Erythroblast (primary cell): Measurements from ENCODE around the gene CENPS.
"Not testable (repeated sequence)": the region's sequence is repeated elsewhere in the genome, so short reads cannot be mapped to it uniquely, and the experiment has no call there.

Source experiments
- GATA1 ChIP-seq: IDR thresholded peaks from 2 replicates; pipeline ENCODE4 v1.6.1; 2011; ENCODE audit warnings: low read depth, mild to moderate bottlenecking, control low read depth, low read length, moderate library complexity
- POLR2A ChIP-seq: IDR thresholded peaks from 2 replicates; pipeline ENCODE4 v1.6.1; 2011; ENCODE audit warnings: mild to moderate bottlenecking, low read length

DNA sequence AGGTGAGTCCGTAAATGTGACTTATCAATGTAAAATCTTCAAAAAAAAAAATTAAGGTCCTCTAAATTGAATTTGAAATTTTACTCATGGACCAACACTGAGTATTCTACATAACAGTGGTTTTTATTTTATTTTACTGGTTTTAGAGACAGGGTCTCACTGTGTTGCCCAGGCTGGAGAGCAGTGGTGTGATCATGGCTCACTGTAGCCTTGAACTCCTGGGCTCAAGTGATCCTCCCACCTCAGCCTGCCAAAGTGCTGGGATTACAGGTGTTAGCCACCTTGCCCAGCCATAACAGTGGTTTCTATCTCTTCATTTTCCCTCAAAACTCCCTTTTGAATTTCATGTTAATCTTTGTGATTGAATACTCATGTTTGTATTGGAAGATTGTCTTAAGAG lies 14.3 kb upstream of the CENPS start:
- TF ChIP-seq POLR2A, GATA1: not testable (repeated sequence)
